ENCODE measurements around the gene CPPED1.

CPPED1 gene

GRCh38 chr16:12747261-12747660 lies 56.4 kb downstream of the CPPED1 start (continued):
- TF ChIP-seq ZNF626 (tag by site-specific recombination; IDR thresholded peaks at IDR 0.05) = no peak
- no peak for TF ChIP-seq KLF8 (tag by site-specific recombination; IDR thresholded peaks at IDR 0.05)
- no peak for TF ChIP-seq SP7 (tag by site-specific recombination; IDR thresholded peaks at IDR 0.05)
- TF ChIP-seq ZNF292 (tag by site-specific recombination; IDR thresholded peaks at IDR 0.05; ENCODE audit: borderline replicate concordance, low read depth) = 0 out of 2 replicates have a peak, but pooled peaks have one; percentile 45
- no peak for TF ChIP-seq ZNF366 (tag by site-specific recombination; conservative IDR thresholded peaks at IDR 0.05)
- peak; percentile 36; the same call in 1 of the 2 replicates for TF ChIP-seq ZNF558 (tag by site-specific recombination; IDR thresholded peaks at IDR 0.05)
- TF ChIP-seq, protein P1, sequence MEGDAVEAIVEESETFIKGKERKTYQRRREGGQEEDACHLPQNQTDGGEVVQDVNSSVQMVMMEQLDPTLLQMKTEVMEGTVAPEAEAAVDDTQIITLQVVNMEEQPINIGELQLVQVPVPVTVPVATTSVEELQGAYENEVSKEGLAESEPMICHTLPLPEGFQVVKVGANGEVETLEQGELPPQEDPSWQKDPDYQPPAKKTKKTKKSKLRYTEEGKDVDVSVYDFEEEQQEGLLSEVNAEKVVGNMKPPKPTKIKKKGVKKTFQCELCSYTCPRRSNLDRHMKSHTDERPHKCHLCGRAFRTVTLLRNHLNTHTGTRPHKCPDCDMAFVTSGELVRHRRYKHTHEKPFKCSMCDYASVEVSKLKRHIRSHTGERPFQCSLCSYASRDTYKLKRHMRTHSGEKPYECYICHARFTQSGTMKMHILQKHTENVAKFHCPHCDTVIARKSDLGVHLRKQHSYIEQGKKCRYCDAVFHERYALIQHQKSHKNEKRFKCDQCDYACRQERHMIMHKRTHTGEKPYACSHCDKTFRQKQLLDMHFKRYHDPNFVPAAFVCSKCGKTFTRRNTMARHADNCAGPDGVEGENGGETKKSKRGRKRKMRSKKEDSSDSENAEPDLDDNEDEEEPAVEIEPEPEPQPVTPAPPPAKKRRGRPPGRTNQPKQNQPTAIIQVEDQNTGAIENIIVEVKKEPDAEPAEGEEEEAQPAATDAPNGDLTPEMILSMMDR (tag by site-specific recombination; IDR thresholded peaks at IDR 0.05) = no peak
- TF ChIP-seq, protein P2, sequence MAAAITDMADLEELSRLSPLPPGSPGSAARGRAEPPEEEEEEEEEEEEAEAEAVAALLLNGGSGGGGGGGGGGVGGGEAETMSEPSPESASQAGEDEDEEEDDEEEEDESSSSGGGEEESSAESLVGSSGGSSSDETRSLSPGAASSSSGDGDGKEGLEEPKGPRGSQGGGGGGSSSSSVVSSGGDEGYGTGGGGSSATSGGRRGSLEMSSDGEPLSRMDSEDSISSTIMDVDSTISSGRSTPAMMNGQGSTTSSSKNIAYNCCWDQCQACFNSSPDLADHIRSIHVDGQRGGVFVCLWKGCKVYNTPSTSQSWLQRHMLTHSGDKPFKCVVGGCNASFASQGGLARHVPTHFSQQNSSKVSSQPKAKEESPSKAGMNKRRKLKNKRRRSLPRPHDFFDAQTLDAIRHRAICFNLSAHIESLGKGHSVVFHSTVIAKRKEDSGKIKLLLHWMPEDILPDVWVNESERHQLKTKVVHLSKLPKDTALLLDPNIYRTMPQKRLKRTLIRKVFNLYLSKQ (tag by site-specific recombination; IDR thresholded peaks at IDR 0.05; ENCODE audit: borderline replicate concordance) = no peak
- no peak for TF ChIP-seq ZIC2 (tag by site-specific recombination; IDR thresholded peaks at IDR 0.05)
- TF ChIP-seq ZFP41 (tag by site-specific recombination; IDR thresholded peaks at IDR 0.05; ENCODE audit: borderline replicate concordance) = no peak
- TF ChIP-seq ZNF701 (tag by site-specific recombination; IDR thresholded peaks at IDR 0.05) = no peak
- TF ChIP-seq ZNF610 (tag by site-specific recombination; IDR thresholded peaks at IDR 0.05; ENCODE audit: borderline replicate concordance) = no peak
- TF ChIP-seq ZFHX2 (tag by site-specific recombination; conservative IDR thresholded peaks at IDR 0.05) = no peak
- TF ChIP-seq ZNF777 (tag by site-specific recombination; IDR thresholded peaks at IDR 0.05; ENCODE audit: borderline replicate concordance) = no peak
- TF ChIP-seq ZNF223 (tag by site-specific recombination; IDR thresholded peaks at IDR 0.05) = no peak
- TF ChIP-seq KLF10 (tag by site-specific recombination; IDR thresholded peaks at IDR 0.05) = no peak
- TF ChIP-seq ZNF138 (tag by site-specific recombination; IDR thresholded peaks at IDR 0.05; ENCODE audit: borderline replicate concordance) = 0 out of 2 replicates have a peak, but pooled peaks have one; percentile 78
- peak; percentile 73 for TF ChIP-seq ZNF555 (tag by site-specific recombination; conservative IDR thresholded peaks at IDR 0.05)
- no peak for TF ChIP-seq ZNF521 (tag by site-specific recombination; IDR thresholded peaks at IDR 0.05)
- peak; percentile 58; the same call in 1 of the 2 replicates for TF ChIP-seq ZNF433 (tag by site-specific recombination; IDR thresholded peaks at IDR 0.05; ENCODE audit: low read depth)
- no peak for TF ChIP-seq ZNF10 (tag by site-specific recombination; IDR thresholded peaks at IDR 0.05)
- TF ChIP-seq SETDB1 (IDR thresholded peaks at IDR 0.05; ENCODE audit: insufficient read length, low read length) = no peak
- TF ChIP-seq ZSCAN23 (tag by site-specific recombination; IDR thresholded peaks at IDR 0.05) = no peak
- TF ChIP-seq, protein P3, sequence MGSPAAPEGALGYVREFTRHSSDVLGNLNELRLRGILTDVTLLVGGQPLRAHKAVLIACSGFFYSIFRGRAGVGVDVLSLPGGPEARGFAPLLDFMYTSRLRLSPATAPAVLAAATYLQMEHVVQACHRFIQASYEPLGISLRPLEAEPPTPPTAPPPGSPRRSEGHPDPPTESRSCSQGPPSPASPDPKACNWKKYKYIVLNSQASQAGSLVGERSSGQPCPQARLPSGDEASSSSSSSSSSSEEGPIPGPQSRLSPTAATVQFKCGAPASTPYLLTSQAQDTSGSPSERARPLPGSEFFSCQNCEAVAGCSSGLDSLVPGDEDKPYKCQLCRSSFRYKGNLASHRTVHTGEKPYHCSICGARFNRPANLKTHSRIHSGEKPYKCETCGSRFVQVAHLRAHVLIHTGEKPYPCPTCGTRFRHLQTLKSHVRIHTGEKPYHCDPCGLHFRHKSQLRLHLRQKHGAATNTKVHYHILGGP (tag by site-specific recombination; IDR thresholded peaks at IDR 0.05) = no peak
- TF ChIP-seq ZNF132 (tag by site-specific recombination; IDR thresholded peaks at IDR 0.05; ENCODE audit: borderline replicate concordance) = no peak
- no peak for TF ChIP-seq OVOL3 (tag by site-specific recombination; IDR thresholded peaks at IDR 0.05)
- no peak for TF ChIP-seq MZF1 (tag by site-specific recombination; IDR thresholded peaks at IDR 0.05; ENCODE audit: borderline replicate concordance)
- no peak for TF ChIP-seq KLF17 (tag by site-specific recombination; IDR thresholded peaks at IDR 0.05)
- no peak for TF ChIP-seq ZNF561 (tag by site-specific recombination; IDR thresholded peaks at IDR 0.05; ENCODE audit: borderline replicate concordance)
- TF ChIP-seq ZNF266 (tag by site-specific recombination; IDR thresholded peaks at IDR 0.05; ENCODE audit: low read depth) = peak; percentile 37; the same call in 1 of the 2 replicates
- peak; percentile 26; the same call in 1 of the 2 replicates for TF ChIP-seq ZNF629 (tag by site-specific recombination; IDR thresholded peaks at IDR 0.05)
- TF ChIP-seq ZNF114 (tag by site-specific recombination; IDR thresholded peaks at IDR 0.05) = no peak
- no peak for TF ChIP-seq ZNF621 (tag by site-specific recombination; IDR thresholded peaks at IDR 0.05)
- peak; percentile 61; the same call in 1 of the 2 replicates for TF ChIP-seq ZNF530 (tag by site-specific recombination; IDR thresholded peaks at IDR 0.05; ENCODE audit: low read depth)
- TF ChIP-seq, protein P4, sequence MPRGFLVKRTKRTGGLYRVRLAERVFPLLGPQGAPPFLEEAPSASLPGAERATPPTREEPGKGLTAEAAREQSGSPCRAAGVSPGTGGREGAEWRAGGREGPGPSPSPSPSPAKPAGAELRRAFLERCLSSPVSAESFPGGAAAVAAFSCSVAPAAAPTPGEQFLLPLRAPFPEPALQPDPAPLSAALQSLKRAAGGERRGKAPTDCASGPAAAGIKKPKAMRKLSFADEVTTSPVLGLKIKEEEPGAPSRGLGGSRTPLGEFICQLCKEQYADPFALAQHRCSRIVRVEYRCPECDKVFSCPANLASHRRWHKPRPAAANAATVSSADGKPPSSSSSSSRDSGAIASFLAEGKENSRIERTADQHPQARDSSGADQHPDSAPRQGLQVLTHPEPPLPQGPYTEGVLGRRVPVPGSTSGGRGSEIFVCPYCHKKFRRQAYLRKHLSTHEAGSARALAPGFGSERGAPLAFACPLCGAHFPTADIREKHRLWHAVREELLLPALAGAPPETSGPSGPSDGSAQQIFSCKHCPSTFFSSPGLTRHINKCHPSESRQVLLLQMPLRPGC (tag by site-specific recombination; IDR thresholded peaks at IDR 0.05) = no peak
